HG03103 (cell line): ENCODE results near the gene PPAN.

Source experiments
- ATAC-seq: cut with Tn5 transposase; IDR thresholded peaks from one replicate; pipeline ENCODE4 v1.9.1; 2021; ENCODE audit warnings: low read depth; ENCODE audit not compliant: unreplicated experiment

The PPAN gene

DNA sequence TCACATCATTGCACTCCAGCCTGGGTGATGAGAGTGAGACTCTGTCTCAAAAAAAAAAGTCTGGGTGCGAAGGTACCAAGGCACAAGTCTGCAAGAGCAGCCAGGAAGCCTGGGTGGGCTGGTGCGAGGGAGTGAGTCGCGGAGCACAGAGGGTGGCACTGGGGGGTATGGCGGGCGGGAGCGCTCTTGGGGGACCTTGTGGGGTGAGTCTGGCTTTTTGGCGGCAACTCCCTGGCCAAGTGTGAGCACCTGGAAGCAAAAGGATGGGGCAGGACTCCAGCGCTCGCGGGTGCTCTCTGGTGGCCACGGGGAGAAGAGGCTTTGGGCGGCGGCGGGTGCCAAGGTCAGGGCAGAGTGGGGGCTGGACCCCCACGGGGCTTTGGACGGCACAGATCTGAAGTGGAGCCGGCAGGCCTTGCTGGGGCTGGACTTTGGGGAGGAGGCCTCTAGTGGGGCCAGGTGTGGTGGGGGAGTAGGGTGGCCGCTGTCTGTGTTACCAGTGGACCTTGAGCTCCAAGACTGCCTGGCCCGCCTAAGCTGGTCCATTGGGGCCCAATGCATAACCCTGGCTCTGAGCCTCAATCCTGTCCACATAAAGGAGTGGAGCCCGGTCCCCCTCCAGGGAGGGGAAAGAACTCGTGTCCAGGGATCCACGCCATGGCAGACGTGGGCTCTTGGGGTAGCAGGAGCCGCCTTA, 6.9 kb downstream of the PPAN start:
- ATAC-seq = no peak

- ATAC-seq = no peak
Measured at GRCh38 chr19:10113592-10113963, 7.4 kb downstream of the PPAN start.

- no peak for ATAC-seq
Measured at GRCh38 chr19:10113964-10114650, 7.9 kb downstream of the PPAN start.

- no peak for ATAC-seq
Measured at GRCh38 chr19:10114651-10115391, 8.7 kb downstream of the PPAN start.

DNA sequence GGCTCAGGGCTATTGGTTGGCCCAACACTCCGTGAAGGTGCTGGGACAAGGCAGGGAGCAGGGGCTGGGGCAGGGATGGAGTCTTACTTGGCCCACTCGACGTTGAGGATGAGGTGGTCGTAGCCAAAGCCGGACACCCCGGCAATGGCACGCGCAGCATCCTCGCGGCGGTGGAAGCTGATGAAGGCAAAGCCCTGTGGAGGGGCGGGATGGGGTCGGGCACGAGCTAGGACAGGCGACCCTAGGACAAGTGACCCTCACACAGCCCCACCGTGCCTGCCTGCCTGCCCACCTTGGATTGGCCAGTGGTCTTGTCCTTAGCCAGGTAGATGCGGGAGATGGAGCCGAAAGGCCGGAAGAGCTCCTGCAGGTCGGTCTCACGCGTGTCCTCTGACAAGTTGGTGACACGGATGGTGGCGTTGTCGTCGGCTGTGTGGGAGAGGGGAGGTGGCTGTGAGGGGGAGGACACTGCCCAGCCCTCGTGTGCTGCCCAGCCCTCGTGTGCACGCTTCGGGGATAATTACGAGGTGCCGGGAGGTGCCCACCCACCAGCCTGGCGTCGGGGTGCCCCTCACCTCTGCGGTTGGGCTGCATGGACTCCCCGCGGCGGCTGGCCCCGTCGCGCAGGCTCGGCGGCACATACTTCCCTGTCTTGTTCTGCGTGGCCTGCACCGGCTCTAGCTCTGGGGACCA, 9.4 kb downstream of the PPAN start:
- no peak for ATAC-seq

DNA sequence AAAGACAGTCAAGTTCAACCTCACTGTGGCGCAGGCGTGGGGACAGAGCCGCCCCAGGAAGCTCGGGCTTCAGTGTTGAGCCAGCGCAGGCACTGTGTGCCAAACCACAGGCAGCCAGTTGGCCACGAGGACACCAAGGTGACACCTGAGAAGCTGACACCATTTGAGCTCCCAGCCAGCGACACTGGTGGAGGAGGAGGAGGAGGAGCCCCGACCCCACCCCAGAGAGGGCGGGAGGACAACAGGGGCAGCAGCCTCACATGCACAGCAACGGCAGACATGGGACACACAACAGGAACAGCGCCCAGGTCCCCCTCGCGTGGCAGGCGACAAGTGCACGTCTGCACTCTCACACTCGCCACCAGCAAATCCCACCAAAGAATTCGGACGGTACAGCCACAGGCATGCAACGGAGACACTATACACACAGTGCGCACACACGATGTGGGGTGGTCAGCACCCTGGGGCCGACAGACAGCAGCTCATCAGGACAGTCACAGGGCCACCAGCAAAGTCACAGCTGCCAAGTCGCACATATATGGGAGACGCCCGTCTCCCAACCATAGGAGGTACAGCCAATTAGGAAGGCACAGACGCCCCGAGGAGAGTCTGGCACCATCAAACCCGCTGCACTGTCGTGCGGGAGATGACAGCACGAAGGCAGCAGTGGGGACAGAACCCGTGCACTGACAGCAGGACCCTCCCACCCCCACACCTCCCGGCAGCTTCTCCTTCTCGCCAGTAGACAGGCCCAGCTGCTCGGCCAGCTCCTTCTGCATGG, 10.1 kb downstream of the PPAN start:
- ATAC-seq = no peak

DNA sequence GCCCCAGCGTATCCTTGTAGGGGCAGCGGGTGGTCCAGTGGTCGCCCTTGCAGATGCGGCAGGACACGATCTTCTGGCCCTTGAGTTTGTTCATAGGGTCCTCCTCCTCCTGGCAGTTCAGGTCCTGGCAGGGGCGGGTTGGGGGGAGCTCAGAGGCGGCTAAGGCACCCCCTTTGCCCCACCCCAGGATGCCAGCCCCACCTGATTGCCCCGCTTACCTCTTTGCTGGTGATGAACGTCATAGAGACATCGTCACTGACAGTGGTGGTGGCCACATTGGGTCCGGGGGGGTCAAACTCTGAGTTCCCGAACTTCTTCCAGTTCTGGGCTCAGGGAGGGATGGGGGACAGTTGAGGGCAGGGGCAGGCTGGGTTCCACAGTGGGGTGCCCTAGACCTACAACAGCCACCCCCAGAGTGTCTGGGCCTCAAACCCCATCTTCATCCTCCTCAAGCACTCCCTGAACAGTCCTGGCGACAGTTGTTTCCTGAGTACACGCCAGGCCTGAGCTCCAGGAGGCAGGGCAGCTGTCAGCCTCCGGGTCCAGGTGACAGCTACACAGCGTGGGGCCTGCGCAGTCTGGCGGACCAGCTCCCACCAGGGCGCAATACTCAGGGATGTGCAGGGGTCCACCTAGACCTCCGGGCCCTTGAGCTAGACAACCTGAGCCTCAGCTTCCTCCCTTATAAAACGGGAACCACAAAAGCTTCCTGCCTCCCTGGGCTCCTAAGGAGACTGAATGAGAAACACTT, 10.9 kb downstream of the PPAN start:
- ATAC-seq = no peak

- no peak for ATAC-seq
Measured at GRCh38 chr19:10118960-10119359, 12.8 kb downstream of the PPAN start.

- ATAC-seq = no peak
Measured at GRCh38 chr19:10120538-10121189, 14.5 kb downstream of the PPAN start.

DNA sequence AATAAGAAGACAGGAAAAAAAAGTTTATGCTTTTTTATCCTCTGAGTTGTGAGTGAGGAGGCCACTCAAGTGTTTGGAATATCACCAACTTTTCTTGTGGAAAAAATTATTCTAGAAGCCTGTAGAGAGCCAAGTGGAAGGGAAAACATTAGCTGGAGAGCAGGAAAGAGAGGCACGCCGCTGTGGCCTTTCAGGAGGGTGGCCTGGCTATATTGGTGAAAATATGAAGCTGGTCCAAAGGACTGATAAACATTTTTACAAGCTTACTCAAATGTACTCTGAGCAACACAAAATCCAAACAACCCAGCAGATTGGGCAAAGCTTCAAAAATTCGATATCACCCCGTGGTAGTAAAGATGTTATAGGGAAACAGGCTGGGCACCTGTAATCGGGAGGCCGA, 15.9 kb downstream of the PPAN start:
- no peak for ATAC-seq

- no peak for ATAC-seq
Measured at GRCh38 chr19:10124429-10124828, 18.3 kb downstream of the PPAN start.

- no peak for ATAC-seq
Measured at GRCh38 chr19:10126213-10126639, 20.1 kb downstream of the PPAN start.

DNA sequence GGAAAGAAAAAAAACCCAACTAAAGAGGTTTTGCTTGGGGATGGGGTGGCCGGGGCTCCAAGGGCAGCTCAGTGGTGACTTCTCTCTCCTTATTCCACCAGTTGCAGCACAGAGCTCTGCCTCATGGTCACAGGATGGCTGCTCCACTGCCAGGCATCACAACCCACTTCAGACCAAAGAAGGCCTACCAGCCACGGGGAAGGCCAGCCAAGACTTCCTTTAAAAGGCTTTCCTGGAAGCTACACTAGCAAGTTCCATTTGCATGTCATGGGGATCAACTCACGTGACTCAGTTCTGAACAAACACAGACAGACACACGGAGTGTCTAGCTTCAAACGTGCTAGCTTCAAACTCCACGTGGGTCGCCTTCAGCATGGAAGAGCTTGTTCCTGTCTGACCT, 26.7 kb downstream of the PPAN start:
- ATAC-seq = no peak

DNA sequence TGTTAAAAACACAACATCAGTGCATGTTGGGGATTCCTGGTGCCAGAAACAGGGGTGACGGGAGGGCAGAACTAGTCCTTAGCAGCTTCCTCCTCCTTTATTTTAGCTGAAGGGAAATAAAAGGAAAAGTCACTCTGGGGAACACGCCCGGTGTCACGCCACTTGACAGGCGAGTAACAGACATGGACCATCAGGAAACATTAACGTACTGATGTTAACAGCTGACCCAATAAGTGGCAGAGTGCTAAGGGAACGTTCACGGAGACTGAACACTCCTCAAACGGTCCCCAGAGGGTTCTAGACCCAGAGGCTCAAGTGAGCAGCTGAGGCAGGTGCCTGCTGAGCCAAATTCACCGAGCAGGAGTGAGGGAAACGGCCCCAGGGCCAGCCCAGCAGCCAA, 27.4 kb downstream of the PPAN start:
- no peak for ATAC-seq

- no peak for ATAC-seq
Measured at GRCh38 chr19:10134040-10134439, 27.9 kb downstream of the PPAN start.

GRCh38 chr19:10135551-10136334, 29.6 kb downstream of the PPAN start:
- ATAC-seq = no peak

DNA sequence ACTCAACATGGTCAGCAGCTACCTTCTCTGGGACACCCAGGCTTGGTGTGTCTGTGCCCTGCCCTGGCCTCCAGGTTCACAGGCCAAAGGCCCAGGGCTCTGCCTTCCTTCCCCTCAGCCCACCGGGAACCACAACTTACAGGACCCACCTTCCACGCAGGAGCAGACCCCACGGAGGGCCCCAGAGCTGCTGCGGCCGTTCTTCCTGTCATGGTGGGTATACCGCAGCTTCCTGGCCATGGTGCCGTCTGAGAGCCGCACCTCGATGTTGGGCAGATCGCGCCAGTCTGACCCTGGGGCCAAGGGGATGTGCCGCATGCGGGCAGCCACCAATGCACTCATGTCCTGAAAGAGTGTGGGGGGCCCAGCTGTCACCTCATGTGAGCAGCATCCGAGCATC, 30.8 kb downstream of the PPAN start:
- ATAC-seq = no peak
